HEK293 (cell line): ENCODE data around the gene ZNF276.

Source experiments
- CTCF ChIA-PET: fragments of 350-600 bp; formaldehyde crosslinking; extraction: SDS; loops from one replicate; lab custom pipeline; 2021; ENCODE audit warnings: antibody characterized with exemption; lab: Yijun Ruan, JAX
- POLR2A ChIA-PET: fragments of 300-600 bp; formaldehyde crosslinking; extraction: SDS; loops from one replicate; lab custom pipeline; 2020; ENCODE audit warnings: antibody characterized with exemption, inconsistent platforms; lab: Yijun Ruan, JAX
- H3K27ac ChIP-seq: fragments of 200-500 bp; sonication (Bioruptor generic); 2 replicates; pipeline ENCODE4 v1.5.1; 2014; ENCODE audit warnings: low read depth, low read length, control low read depth, inconsistent platforms; ENCODE audit errors: extremely low read depth
- H3K36me3 ChIP-seq, 2 experiments: fragments of 200-500 bp in 1 of 2; sonication (Bioruptor generic) in 1 of 2; 1 replicate in 1 of 2; 2 replicates in 1 of 2; pipeline ENCODE4 v1.5.1; 2014 to 2017; ENCODE audit warnings: inconsistent platforms in 2 of 2, low read length in 2 of 2; ENCODE audit not compliant: control insufficient read depth in 2 of 2, insufficient read depth in 1 of 2
- H3K4me1 ChIP-seq: fragments of 200-500 bp; sonication (Bioruptor generic); 2 replicates; pipeline ENCODE4 v1.5.1; 2014; ENCODE audit warnings: mild to moderate bottlenecking, low read length, inconsistent platforms; ENCODE audit not compliant: control insufficient read depth, insufficient read depth
- H3K4me3 ChIP-seq: 2 replicates; pipeline ENCODE4 v1.5.1; 2011; ENCODE audit warnings: low read depth, mild to moderate bottlenecking, control low read depth, low read length, moderate library complexity
- H3K9me3 ChIP-seq: fragments of 200-500 bp; sonication (Bioruptor generic); 2 replicates; pipeline ENCODE4 v1.5.1; 2014; ENCODE audit warnings: low read depth, low read length, inconsistent platforms; ENCODE audit not compliant: control insufficient read depth, insufficient read depth
- SETDB1 ChIP-seq: IDR thresholded peaks from one replicate; pipeline ENCODE4 v1.6.1; 2017; ENCODE audit warnings: mild to moderate bottlenecking, low read length, moderate library complexity, mixed read lengths; ENCODE audit not compliant: insufficient read length
- ZFP3 ChIP-seq: fragments of 450-650 bp; formaldehyde crosslinking; IDR thresholded peaks from 2 replicates; pipeline ENCODE4 v1.5.1; 2016; ENCODE audit warnings: low read depth, missing biosample characterization, missing genetic modification characterization
- ZFP69B ChIP-seq: fragments of 450-650 bp; formaldehyde crosslinking; IDR thresholded peaks from 2 replicates; pipeline ENCODE4 v1.5.1; 2016; ENCODE audit warnings: missing biosample characterization, missing genetic modification characterization
- ZNF121 ChIP-seq: fragments of 450-650 bp; formaldehyde crosslinking; IDR thresholded peaks from 2 replicates; pipeline ENCODE4 v1.5.1; 2016; ENCODE audit warnings: missing biosample characterization, missing genetic modification characterization
- ZNF132 ChIP-seq: fragments of 450-650 bp; formaldehyde crosslinking; IDR thresholded peaks from 2 replicates; pipeline ENCODE4 v1.5.1; 2017; ENCODE audit warnings: missing biosample characterization, missing genetic modification characterization, borderline replicate concordance
- ZNF266 ChIP-seq: fragments of 450-650 bp; formaldehyde crosslinking; IDR thresholded peaks from 2 replicates; pipeline ENCODE4 v1.5.1; 2016; ENCODE audit warnings: missing biosample characterization, missing genetic modification characterization, low read depth
- ZNF274 ChIP-seq, 2 experiments: fragments of 200-500 bp in 1 of 2; fragments of 450-650 bp in 1 of 2; sonication (Bioruptor generic) in 1 of 2; formaldehyde crosslinking in 1 of 2; IDR thresholded peaks; 2 replicates each; pipeline versions ENCODE4 v1.5.1 to v1.6.1; 2014 to 2016; ENCODE audit warnings: borderline replicate concordance in 1 of 2, inconsistent platforms in 1 of 2, low read length in 1 of 2, missing biosample characterization in 1 of 2, missing genetic modification characterization in 1 of 2
- ZNF394 ChIP-seq: fragments of 450-650 bp; formaldehyde crosslinking; IDR thresholded peaks from 2 replicates; pipeline ENCODE4 v1.5.1; 2016; ENCODE audit warnings: missing biosample characterization, missing genetic modification characterization, mild to moderate bottlenecking, moderate library complexity, borderline replicate concordance
- ZNF423 ChIP-seq: fragments of 450-650 bp; formaldehyde crosslinking; IDR thresholded peaks from 2 replicates; pipeline ENCODE4 v1.5.1; 2016; ENCODE audit warnings: missing biosample characterization, missing genetic modification characterization
- ZNF548 ChIP-seq: fragments of 450-650 bp; formaldehyde crosslinking; IDR thresholded peaks from 2 replicates; pipeline ENCODE4 v1.5.1; 2016; ENCODE audit warnings: missing biosample characterization, missing genetic modification characterization
- ZNF623 ChIP-seq: fragments of 450-650 bp; formaldehyde crosslinking; IDR thresholded peaks from 2 replicates; pipeline ENCODE4 v1.5.1; 2016; ENCODE audit warnings: missing biosample characterization, missing genetic modification characterization
- ZNF830 ChIP-seq: fragments of 450-650 bp; IDR thresholded peaks from 2 replicates; pipeline ENCODE4 v1.5.0; 2018; ENCODE audit warnings: missing biosample characterization, missing genetic modification characterization, low read depth, mild to moderate bottlenecking, moderate library complexity
- TF ChIP-seq, protein P1 (sequence below): fragments of 450-650 bp; formaldehyde crosslinking; IDR thresholded peaks from 2 replicates; pipeline ENCODE4 v1.5.1; 2016; ENCODE audit warnings: missing biosample characterization, missing genetic modification characterization, borderline replicate concordance
- TF ChIP-seq, protein P2 (sequence below): fragments of 450-650 bp; formaldehyde crosslinking; IDR thresholded peaks from 2 replicates; pipeline ENCODE4 v1.5.1; 2016; ENCODE audit warnings: missing biosample characterization, missing genetic modification characterization
- TF ChIP-seq, protein P3 (sequence below): fragments of 450-650 bp; formaldehyde crosslinking; IDR thresholded peaks from 2 replicates; pipeline ENCODE4 v1.5.1; 2017; ENCODE audit warnings: missing biosample characterization, missing genetic modification characterization
- TF ChIP-seq, protein P4 (sequence below): fragments of 450-650 bp; formaldehyde crosslinking; IDR thresholded peaks from 2 replicates; pipeline ENCODE4 v1.5.1; 2016; ENCODE audit warnings: missing biosample characterization, missing genetic modification characterization

Gene ZNF276

DNA sequence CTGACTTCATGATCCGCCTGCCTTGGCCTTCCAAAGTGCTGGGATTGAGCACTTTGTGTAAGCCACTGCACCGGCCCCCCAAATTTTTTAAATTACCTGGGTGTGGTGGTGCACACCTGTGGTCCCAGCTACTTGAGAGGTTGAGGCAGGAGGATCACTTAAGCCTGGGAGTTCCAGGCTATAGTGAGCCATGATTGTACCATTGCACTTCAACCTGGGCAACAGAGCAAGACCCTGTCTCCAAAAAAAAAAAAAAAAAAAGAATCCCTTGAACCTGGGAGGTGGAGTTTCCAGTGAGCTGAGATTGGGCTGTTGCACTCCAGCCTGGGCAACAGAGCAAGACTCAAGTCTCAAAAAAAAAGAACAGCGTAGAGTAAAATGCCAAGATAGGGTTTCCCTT, 15.2 kb downstream of the ZNF276 start:
- TF ChIP-seq ZNF423 (tag by site-specific recombination), result no peak
- TF ChIP-seq ZNF394 (tag by site-specific recombination), result no peak
- TF ChIP-seq ZNF830, result no peak
- TF ChIP-seq ZNF121 (tag by site-specific recombination), result peak; percentile 52; the same call in 1 of the 2 replicates
- TF ChIP-seq, protein P1, sequence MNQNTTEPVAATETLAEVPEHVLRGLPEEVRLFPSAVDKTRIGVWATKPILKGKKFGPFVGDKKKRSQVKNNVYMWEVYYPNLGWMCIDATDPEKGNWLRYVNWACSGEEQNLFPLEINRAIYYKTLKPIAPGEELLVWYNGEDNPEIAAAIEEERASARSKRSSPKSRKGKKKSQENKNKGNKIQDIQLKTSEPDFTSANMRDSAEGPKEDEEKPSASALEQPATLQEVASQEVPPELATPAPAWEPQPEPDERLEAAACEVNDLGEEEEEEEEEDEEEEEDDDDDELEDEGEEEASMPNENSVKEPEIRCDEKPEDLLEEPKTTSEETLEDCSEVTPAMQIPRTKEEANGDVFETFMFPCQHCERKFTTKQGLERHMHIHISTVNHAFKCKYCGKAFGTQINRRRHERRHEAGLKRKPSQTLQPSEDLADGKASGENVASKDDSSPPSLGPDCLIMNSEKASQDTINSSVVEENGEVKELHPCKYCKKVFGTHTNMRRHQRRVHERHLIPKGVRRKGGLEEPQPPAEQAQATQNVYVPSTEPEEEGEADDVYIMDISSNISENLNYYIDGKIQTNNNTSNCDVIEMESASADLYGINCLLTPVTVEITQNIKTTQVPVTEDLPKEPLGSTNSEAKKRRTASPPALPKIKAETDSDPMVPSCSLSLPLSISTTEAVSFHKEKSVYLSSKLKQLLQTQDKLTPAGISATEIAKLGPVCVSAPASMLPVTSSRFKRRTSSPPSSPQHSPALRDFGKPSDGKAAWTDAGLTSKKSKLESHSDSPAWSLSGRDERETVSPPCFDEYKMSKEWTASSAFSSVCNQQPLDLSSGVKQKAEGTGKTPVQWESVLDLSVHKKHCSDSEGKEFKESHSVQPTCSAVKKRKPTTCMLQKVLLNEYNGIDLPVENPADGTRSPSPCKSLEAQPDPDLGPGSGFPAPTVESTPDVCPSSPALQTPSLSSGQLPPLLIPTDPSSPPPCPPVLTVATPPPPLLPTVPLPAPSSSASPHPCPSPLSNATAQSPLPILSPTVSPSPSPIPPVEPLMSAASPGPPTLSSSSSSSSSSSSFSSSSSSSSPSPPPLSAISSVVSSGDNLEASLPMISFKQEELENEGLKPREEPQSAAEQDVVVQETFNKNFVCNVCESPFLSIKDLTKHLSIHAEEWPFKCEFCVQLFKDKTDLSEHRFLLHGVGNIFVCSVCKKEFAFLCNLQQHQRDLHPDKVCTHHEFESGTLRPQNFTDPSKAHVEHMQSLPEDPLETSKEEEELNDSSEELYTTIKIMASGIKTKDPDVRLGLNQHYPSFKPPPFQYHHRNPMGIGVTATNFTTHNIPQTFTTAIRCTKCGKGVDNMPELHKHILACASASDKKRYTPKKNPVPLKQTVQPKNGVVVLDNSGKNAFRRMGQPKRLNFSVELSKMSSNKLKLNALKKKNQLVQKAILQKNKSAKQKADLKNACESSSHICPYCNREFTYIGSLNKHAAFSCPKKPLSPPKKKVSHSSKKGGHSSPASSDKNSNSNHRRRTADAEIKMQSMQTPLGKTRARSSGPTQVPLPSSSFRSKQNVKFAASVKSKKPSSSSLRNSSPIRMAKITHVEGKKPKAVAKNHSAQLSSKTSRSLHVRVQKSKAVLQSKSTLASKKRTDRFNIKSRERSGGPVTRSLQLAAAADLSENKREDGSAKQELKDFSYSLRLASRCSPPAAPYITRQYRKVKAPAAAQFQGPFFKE (tag by site-specific recombination), result no peak
- Histone ChIP-seq H3K9me3 (no peaks in the 10 kb centered on the region), H3K36me3 (peaks cover 34 to 99% of the 10 kb centered on the region in 2 experiments; a peak in 2 of 3 replicates), H3K4me3 (no peak overlapping the region), H3K27ac (no peak overlapping the region), H3K4me1 (no peaks in the 10 kb centered on the region)
- POLR2A ChIA-PET, result interaction anchor here (0.6 kb wide), 1 partner anchor 113 kb away, joined by 4 read pairs; no protein-coding TSS in a partner anchor
- CTCF ChIA-PET, result interaction anchor here (0.6 kb wide), 1 partner anchor 173 kb away, joined by 3 read pairs; no protein-coding TSS in a partner anchor

DNA sequence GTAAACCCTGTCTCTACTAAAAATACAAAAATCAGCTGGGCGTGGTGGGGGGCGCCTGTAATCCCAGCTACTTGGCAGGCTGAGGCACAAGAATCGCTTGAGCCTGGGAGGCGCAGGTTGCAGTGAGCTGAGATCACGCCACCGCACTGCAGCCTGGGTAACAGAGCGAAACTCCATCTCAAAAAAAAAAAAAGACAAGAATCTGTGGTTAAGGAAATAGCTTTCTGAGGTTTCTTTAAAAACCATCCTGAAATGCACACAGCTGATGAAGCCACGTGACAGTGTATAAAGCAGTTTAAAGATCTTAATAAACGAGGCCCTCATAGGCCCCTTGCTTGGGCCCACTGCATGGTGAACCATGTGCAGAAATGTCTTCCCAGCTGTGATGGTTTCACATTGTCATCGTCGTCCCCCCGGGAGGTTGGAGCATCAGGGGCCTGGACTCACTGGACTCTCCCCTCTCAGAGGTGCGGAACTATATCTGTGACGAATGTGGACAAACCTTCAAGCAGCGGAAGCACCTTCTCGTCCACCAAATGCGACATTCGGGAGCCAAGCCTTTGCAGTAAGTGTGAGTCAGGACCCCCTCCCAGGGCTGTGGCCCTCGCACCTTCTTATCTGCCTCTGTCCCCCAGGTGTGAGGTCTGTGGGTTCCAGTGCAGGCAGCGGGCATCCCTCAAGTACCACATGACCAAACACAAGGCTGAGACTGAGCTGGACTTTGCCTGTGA, 16.2 kb downstream of the ZNF276 start:
- no peaks in the 10 kb centered on the region for H3K4me1 ChIP-seq
- no peak overlapping the region for H3K27ac ChIP-seq
- POLR2A ChIA-PET, result interaction anchor here (0.6 to 0.7 kb wide), 2 partner anchors 13 to 114 kb away, joined by 3 to 4 read pairs; no protein-coding TSS in a partner anchor
- TF ChIP-seq ZNF623 (tag by site-specific recombination) (no peak), ZFP3 (tag by site-specific recombination) (no peak), SETDB1 (no peak), ZNF132 (tag by site-specific recombination) (no peak), ZNF548 (tag by site-specific recombination) (no peak), ZNF274 (IDR thresholded peaks at IDR 0.05; ENCODE audit: low read length) (no peak), ZNF274 (tag by site-specific recombination; IDR thresholded peaks at IDR 0.05; ENCODE audit: borderline replicate concordance) (no peak), ZNF266 (tag by site-specific recombination) (no peak), ZFP69B (tag by site-specific recombination) (no peak)
- TF ChIP-seq, protein P2, sequence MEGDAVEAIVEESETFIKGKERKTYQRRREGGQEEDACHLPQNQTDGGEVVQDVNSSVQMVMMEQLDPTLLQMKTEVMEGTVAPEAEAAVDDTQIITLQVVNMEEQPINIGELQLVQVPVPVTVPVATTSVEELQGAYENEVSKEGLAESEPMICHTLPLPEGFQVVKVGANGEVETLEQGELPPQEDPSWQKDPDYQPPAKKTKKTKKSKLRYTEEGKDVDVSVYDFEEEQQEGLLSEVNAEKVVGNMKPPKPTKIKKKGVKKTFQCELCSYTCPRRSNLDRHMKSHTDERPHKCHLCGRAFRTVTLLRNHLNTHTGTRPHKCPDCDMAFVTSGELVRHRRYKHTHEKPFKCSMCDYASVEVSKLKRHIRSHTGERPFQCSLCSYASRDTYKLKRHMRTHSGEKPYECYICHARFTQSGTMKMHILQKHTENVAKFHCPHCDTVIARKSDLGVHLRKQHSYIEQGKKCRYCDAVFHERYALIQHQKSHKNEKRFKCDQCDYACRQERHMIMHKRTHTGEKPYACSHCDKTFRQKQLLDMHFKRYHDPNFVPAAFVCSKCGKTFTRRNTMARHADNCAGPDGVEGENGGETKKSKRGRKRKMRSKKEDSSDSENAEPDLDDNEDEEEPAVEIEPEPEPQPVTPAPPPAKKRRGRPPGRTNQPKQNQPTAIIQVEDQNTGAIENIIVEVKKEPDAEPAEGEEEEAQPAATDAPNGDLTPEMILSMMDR (tag by site-specific recombination), result no peak
- TF ChIP-seq, protein P3, sequence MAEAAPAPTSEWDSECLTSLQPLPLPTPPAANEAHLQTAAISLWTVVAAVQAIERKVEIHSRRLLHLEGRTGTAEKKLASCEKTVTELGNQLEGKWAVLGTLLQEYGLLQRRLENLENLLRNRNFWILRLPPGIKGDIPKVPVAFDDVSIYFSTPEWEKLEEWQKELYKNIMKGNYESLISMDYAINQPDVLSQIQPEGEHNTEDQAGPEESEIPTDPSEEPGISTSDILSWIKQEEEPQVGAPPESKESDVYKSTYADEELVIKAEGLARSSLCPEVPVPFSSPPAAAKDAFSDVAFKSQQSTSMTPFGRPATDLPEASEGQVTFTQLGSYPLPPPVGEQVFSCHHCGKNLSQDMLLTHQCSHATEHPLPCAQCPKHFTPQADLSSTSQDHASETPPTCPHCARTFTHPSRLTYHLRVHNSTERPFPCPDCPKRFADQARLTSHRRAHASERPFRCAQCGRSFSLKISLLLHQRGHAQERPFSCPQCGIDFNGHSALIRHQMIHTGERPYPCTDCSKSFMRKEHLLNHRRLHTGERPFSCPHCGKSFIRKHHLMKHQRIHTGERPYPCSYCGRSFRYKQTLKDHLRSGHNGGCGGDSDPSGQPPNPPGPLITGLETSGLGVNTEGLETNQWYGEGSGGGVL, result no peak
- TF ChIP-seq, protein P4, sequence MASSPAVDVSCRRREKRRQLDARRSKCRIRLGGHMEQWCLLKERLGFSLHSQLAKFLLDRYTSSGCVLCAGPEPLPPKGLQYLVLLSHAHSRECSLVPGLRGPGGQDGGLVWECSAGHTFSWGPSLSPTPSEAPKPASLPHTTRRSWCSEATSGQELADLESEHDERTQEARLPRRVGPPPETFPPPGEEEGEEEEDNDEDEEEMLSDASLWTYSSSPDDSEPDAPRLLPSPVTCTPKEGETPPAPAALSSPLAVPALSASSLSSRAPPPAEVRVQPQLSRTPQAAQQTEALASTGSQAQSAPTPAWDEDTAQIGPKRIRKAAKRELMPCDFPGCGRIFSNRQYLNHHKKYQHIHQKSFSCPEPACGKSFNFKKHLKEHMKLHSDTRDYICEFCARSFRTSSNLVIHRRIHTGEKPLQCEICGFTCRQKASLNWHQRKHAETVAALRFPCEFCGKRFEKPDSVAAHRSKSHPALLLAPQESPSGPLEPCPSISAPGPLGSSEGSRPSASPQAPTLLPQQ (tag by site-specific recombination), result no peak
- H3K4me3 ChIP-seq, result no peak overlapping the region
- peaks cover 44 to 97% of the 10 kb centered on the region in 2 experiments; a peak in 2 of 3 replicates for H3K36me3 ChIP-seq
- no peaks in the 10 kb centered on the region for H3K9me3 ChIP-seq
- CTCF ChIA-PET, result no interaction called here
